H9 (cell line): ENCODE measurements around the gene CCNY. TPM values are rescaled to one million over a fixed set of nuclear protein-coding genes. Genes with fewer than 3 reads are reported as not detected.
A peak's percentile ranks its signal among the peaks of the same experiment; 100 is the strongest.

Experiments used
- DNase-seq: peaks from one replicate; pipeline ENCODE4 v3.0.0-alpha.2; 2017
- H2AFZ ChIP-seq: one replicate; pipeline ENCODE4 v1.6.1; 2013; ENCODE audit warnings: mild to moderate bottlenecking, low read length, control low read depth, moderate library complexity
- H2AK5ac ChIP-seq: 2 replicates; pipeline ENCODE4 v1.6.1; 2013; ENCODE audit warnings: low read length, control low read depth, mixed read lengths; ENCODE audit not compliant: insufficient read length
- H2BK120ac ChIP-seq: one replicate; pipeline ENCODE4 v1.6.1; 2013; ENCODE audit warnings: low read depth, mild to moderate bottlenecking, low read length, control low read depth, inconsistent platforms; ENCODE audit not compliant: poor library complexity, severe bottlenecking
- H2BK12ac ChIP-seq: 2 replicates; pipeline ENCODE4 v1.6.1; 2013; ENCODE audit warnings: low read length, control low read depth, mixed read lengths, low read depth; ENCODE audit not compliant: insufficient read length
- H2BK15ac ChIP-seq: 2 replicates; pipeline ENCODE4 v1.6.1; 2013; ENCODE audit warnings: low read depth, low read length, control low read depth
- H2BK20ac ChIP-seq: one replicate; pipeline ENCODE4 v1.6.1; 2013; ENCODE audit warnings: low read depth, mild to moderate bottlenecking, low read length, control low read depth, inconsistent platforms; ENCODE audit not compliant: poor library complexity, severe bottlenecking
- H2BK5ac ChIP-seq: 2 replicates; pipeline ENCODE4 v1.6.1; 2013; ENCODE audit warnings: low read length, control low read depth, mixed read lengths; ENCODE audit not compliant: insufficient read length
- H3K14ac ChIP-seq: 2 replicates; pipeline ENCODE4 v1.6.1; 2013; ENCODE audit warnings: low read length, control low read depth; ENCODE audit not compliant: insufficient read depth
- H3K18ac ChIP-seq: 2 replicates; pipeline ENCODE4 v1.6.1; 2013; ENCODE audit warnings: low read depth, mild to moderate bottlenecking, mixed read lengths, low read length, control low read depth; ENCODE audit not compliant: insufficient read length
- H3K23ac ChIP-seq: 2 replicates; pipeline ENCODE4 v1.6.1; 2013; ENCODE audit warnings: low read length, control low read depth, mixed read lengths, low read depth; ENCODE audit not compliant: insufficient read length
- H3K23me2 ChIP-seq: 2 replicates; pipeline ENCODE4 v1.6.1; 2013; ENCODE audit warnings: low read depth, mild to moderate bottlenecking, mixed read lengths, low read length, control low read depth; ENCODE audit not compliant: insufficient read length, poor library complexity, severe bottlenecking
- H3K27ac ChIP-seq: 2 replicates; pipeline ENCODE4 v1.5.1; 2013; ENCODE audit warnings: low read length, control low read depth, mixed read lengths, low read depth; ENCODE audit not compliant: insufficient read length
- H3K27me3 ChIP-seq: 2 replicates; pipeline ENCODE4 v1.6.1; 2013; ENCODE audit warnings: low read length, control low read depth, inconsistent platforms; ENCODE audit not compliant: insufficient read depth
- H3K4ac ChIP-seq: 2 replicates; pipeline ENCODE4 v1.6.1; 2013; ENCODE audit warnings: low read depth, mild to moderate bottlenecking, control low read depth, inconsistent platforms, low read length, moderate library complexity
- H3K4me1 ChIP-seq: 2 replicates; pipeline ENCODE4 v1.6.1; 2013; ENCODE audit warnings: low read length, control low read depth, inconsistent platforms; ENCODE audit not compliant: insufficient read depth
- H3K4me2 ChIP-seq: 2 replicates; pipeline ENCODE4 v1.6.1; 2013; ENCODE audit warnings: low read length, control low read depth, mixed read lengths; ENCODE audit not compliant: insufficient read length, insufficient read depth
- H3K56ac ChIP-seq: 2 replicates; pipeline ENCODE4 v1.6.1; 2013; ENCODE audit warnings: low read depth, mild to moderate bottlenecking, mixed read lengths, low read length, control low read depth; ENCODE audit not compliant: insufficient read length
- H3K79me1 ChIP-seq: 2 replicates; pipeline ENCODE4 v1.6.1; 2013; ENCODE audit warnings: low read depth, mild to moderate bottlenecking, moderate library complexity, low read length, control low read depth, inconsistent platforms; ENCODE audit not compliant: insufficient read depth, poor library complexity, severe bottlenecking
- H3K79me2 ChIP-seq: 2 replicates; pipeline ENCODE4 v1.6.1; 2013; ENCODE audit warnings: low read length, control low read depth, inconsistent platforms; ENCODE audit not compliant: insufficient read depth
- H3K9ac ChIP-seq: 2 replicates; pipeline ENCODE4 v1.6.1; 2013; ENCODE audit warnings: low read length, control low read depth, mixed read lengths; ENCODE audit not compliant: insufficient read length; ENCODE audit errors: extremely low read depth
- H3K9me3 ChIP-seq: one replicate; pipeline ENCODE4 v1.6.1; 2013; ENCODE audit warnings: low read depth, low read length, inconsistent platforms; ENCODE audit not compliant: control insufficient read depth
- H3T11ph ChIP-seq: one replicate; pipeline ENCODE4 v1.6.1; 2013; ENCODE audit warnings: mild to moderate bottlenecking, low read length, control low read depth, inconsistent platforms
- H4K20me1 ChIP-seq: one replicate; pipeline ENCODE4 v1.6.1; 2013; ENCODE audit not compliant: control insufficient read depth, insufficient read length, insufficient read depth
- H4K5ac ChIP-seq: 2 replicates; pipeline ENCODE4 v1.6.1; 2013; ENCODE audit warnings: low read depth, mild to moderate bottlenecking, mixed read lengths, low read length, control low read depth; ENCODE audit not compliant: insufficient read length
- H4K8ac ChIP-seq: replicated peaks from 2 replicates; pipeline ENCODE4 v1.6.1; 2013; ENCODE audit warnings: low read length, control low read depth, mixed read lengths, low read depth; ENCODE audit not compliant: insufficient read length
- H4K91ac ChIP-seq: 2 replicates; pipeline ENCODE4 v1.6.1; 2013; ENCODE audit warnings: low read depth, mild to moderate bottlenecking, moderate library complexity, mixed read lengths, low read length, control low read depth; ENCODE audit not compliant: insufficient read length
- H3K27ac Mint-ChIP-seq, 3 experiments: 2 replicates in 2 of 3; 3 replicates in 1 of 3; pipeline ENCODE4 v1.8.0; 2020 to 2021; ENCODE audit warnings: mixed read lengths in 3 of 3, mild to moderate bottlenecking in 1 of 3, moderate library complexity in 1 of 3
- H3K27me3 Mint-ChIP-seq: 2 replicates; pipeline ENCODE4 v1.8.0; 2021; ENCODE audit warnings: low read depth, mild to moderate bottlenecking, moderate library complexity, mixed read lengths
- H3K36me3 Mint-ChIP-seq, 3 experiments: 2 replicates in 2 of 3; 3 replicates in 1 of 3; pipeline ENCODE4 v1.8.0; 2020 to 2021; ENCODE audit warnings: low read depth in 3 of 3, mixed read lengths in 3 of 3; ENCODE audit not compliant: insufficient read depth in 1 of 3
- H3K4me1 Mint-ChIP-seq, 2 experiments: 2 replicates each; pipeline ENCODE4 v1.8.0; 2020; ENCODE audit warnings: mixed read lengths in 2 of 2
- H3K4me3 Mint-ChIP-seq, 2 experiments: 2 replicates in 1 of 2; 3 replicates in 1 of 2; pipeline ENCODE4 v1.8.0; 2020 to 2021; ENCODE audit warnings: mild to moderate bottlenecking in 2 of 2, mixed read lengths in 2 of 2, moderate library complexity in 1 of 2
- H3K9me3 Mint-ChIP-seq, 2 experiments: 2 replicates in 1 of 2; 3 replicates in 1 of 2; pipeline ENCODE4 v1.8.0; 2020; ENCODE audit warnings: mild to moderate bottlenecking in 2 of 2, mixed read lengths in 2 of 2, moderate library complexity in 1 of 2
- WGBS: extraction: QIAGEN DNeasy Blood & Tissue Kit; methylation state at CpG from one replicate; pipeline ENCODE4 v1.1.7; 2013; ENCODE audit warnings: missing lambda C conversion rate, low lambda C conversion rate, mixed read lengths; ENCODE audit not compliant: insufficient read length; ENCODE audit errors: extremely low coverage; 5-methylcytosine and 5-hydroxymethylcytosine counted together
- total RNA-seq: library from RNA; stranded (reverse); gene quantifications from 2 replicates; pipeline ENCODE4 v1.2.1, GENCODE V29; 2021
- TF ChIP-seq, protein P1 (sequence below): fragments of 200-600 bp; sonication (generic); conservative IDR thresholded peaks from 3 replicates; pipeline ENCODE4 v1.8.0; 2021; ENCODE audit warnings: antibody characterized with exemption, mild to moderate bottlenecking

Gene CCNY
- total RNA-seq, 1 experiment from 2014 or later = 62.1 TPM

DNA sequence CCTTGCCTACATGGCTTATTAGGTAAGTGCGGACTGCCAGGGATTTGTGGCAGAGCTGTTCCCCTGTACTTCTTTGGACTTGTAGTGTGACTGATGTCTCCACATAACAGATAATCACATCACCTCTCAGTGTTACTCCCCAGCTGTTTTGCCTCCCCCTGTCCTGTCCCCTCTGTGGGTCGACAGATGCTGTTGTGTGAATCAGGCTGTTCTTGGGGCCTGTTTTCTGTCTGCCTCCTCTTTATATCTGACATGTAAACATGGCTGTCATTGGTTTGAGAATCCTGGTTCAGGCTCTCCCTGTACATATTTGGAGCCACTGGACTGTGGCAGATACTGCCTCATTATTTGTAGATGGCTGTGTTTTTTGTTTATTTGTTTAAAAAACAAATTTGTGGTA, 22.7 kb downstream of the CCNY start:
- WGBS = no CpG with 5 or more reads among the region's 2 CpGs
- no peak overlapping the region for H2AK5ac ChIP-seq
- H4K20me1 ChIP-seq = no peaks in the 10 kb centered on the region
- Mint-ChIP-seq H3K4me1 (peaks cover 17% of the 10 kb centered on the region in 2 experiments), H3K36me3 (no peaks in the 10 kb centered on the region), H3K9me3 (no peaks in the 10 kb centered on the region), H3K27me3 (no peaks in the 10 kb centered on the region), H3K4me3 (no peak overlapping the region), H3K27ac (no peak overlapping the region; a peak in 1 of 7 replicates)
- H3K4me2 ChIP-seq = no peak overlapping the region
- H2BK120ac ChIP-seq = no peak overlapping the region
- H3K79me1 ChIP-seq = peaks cover 7% of the 10 kb centered on the region
- H3K9ac ChIP-seq = no peak overlapping the region
- no peak overlapping the region for H2BK15ac ChIP-seq
- TF ChIP-seq, protein P1, sequence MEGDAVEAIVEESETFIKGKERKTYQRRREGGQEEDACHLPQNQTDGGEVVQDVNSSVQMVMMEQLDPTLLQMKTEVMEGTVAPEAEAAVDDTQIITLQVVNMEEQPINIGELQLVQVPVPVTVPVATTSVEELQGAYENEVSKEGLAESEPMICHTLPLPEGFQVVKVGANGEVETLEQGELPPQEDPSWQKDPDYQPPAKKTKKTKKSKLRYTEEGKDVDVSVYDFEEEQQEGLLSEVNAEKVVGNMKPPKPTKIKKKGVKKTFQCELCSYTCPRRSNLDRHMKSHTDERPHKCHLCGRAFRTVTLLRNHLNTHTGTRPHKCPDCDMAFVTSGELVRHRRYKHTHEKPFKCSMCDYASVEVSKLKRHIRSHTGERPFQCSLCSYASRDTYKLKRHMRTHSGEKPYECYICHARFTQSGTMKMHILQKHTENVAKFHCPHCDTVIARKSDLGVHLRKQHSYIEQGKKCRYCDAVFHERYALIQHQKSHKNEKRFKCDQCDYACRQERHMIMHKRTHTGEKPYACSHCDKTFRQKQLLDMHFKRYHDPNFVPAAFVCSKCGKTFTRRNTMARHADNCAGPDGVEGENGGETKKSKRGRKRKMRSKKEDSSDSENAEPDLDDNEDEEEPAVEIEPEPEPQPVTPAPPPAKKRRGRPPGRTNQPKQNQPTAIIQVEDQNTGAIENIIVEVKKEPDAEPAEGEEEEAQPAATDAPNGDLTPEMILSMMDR = no peak
- H2BK20ac ChIP-seq = no peak overlapping the region
- H2BK12ac ChIP-seq = no peak overlapping the region
- 0 out of 2 replicates have a peak overlapping the region, but pooled peaks have one; percentile 1 for H3K14ac ChIP-seq
- H4K5ac ChIP-seq = no peak overlapping the region
- H4K8ac ChIP-seq = no peak overlapping the region
- no peak overlapping the region for H2BK5ac ChIP-seq
- no peak overlapping the region for H3K18ac ChIP-seq
- peaks cover 3% of the 10 kb centered on the region; the same call in 1 of the 2 replicates for H3K4me1 ChIP-seq
- H4K91ac ChIP-seq = no peak overlapping the region
- no peak overlapping the region for H3K4ac ChIP-seq
- no peak overlapping the region for H3K27ac ChIP-seq
- DNase-seq = no peak
- H3K56ac ChIP-seq = no peak overlapping the region
- H2AFZ ChIP-seq = no peak overlapping the region
- H3K9me3 ChIP-seq = no peaks in the 10 kb centered on the region
- no peaks in the 10 kb centered on the region for H3K27me3 ChIP-seq
- peaks cover 11% of the 10 kb centered on the region; the same call in 1 of the 2 replicates for H3K79me2 ChIP-seq
- H3K23me2 ChIP-seq = no peaks in the 10 kb centered on the region
- no peak overlapping the region for H3T11ph ChIP-seq
- H3K23ac ChIP-seq = no peak overlapping the region
